Measurements from ENCODE around the gene RBP2.

DNA sequence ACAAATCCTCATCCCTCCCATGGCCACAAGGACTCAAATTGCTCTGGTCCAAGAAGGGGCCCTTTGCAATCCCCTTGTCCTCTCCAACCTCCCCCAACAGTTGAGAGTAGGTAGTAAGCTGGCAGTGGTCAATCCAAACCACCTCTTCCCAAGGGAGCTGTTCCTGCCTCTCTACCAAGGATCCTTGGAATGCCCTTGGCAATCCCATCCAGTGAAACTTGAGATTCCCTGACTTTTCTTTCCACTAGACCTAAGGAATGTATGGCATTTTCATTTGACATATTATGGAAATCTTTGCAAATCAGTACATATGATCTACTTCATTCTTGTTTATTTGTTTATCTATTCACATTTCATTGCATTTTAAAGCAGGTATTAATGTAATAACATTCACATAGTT, 4.8 kb upstream of the RBP2 start:
- TF ChIP-seq, protein P1, sequence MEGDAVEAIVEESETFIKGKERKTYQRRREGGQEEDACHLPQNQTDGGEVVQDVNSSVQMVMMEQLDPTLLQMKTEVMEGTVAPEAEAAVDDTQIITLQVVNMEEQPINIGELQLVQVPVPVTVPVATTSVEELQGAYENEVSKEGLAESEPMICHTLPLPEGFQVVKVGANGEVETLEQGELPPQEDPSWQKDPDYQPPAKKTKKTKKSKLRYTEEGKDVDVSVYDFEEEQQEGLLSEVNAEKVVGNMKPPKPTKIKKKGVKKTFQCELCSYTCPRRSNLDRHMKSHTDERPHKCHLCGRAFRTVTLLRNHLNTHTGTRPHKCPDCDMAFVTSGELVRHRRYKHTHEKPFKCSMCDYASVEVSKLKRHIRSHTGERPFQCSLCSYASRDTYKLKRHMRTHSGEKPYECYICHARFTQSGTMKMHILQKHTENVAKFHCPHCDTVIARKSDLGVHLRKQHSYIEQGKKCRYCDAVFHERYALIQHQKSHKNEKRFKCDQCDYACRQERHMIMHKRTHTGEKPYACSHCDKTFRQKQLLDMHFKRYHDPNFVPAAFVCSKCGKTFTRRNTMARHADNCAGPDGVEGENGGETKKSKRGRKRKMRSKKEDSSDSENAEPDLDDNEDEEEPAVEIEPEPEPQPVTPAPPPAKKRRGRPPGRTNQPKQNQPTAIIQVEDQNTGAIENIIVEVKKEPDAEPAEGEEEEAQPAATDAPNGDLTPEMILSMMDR (IDR thresholded peaks at IDR 0.05), result no peak
- TF ChIP-seq HDAC2 (IDR thresholded peaks at IDR 0.05) (no peak), EHF (CRISPR knock-in tag; IDR thresholded peaks at IDR 0.05) (no peak)
